ENCODE measurements around the gene ATE1.
"Not testable (repeated sequence)": the region's sequence is repeated elsewhere in the genome, so short reads cannot be mapped to it uniquely, and the experiment has no call there.

The ATE1 gene

DNA sequence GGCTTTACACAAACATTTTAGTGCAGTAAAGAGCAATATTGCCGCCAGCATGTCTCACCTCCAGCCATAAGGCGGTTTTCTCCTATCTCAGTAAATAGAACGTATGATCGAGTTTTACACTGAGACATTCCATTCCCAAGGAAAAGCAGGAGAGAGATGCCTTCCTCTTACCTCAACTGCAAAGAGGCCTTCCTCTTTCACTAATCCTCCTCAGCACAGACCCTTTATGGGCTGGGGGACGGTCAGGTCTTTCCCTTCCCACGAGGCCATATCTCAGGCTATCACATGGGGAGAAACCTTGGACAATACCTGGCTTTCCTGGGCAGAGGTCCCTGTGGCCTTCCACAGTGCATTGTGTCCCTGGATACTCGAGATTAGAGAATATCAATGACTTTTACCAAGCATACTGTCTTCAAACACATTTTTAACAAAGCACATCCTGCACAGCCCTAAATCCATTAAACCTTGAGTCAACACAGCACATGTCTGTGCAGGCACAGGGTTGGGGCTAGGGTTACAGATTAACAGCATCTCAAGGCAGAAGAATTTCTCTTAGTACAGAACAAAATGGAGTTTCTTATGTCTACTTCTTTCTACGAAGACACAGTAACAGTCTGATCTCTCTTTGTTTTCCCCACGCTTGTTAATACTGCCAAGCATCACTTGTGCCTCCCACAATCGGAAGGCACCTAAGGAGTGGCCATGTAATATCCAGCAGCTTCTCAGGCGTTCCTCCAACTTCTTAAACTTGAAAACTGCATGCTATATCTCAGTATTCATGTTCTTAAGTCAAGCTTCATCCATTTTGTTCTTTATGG is 2.6 kb upstream of the ATE1 start:
- DNase-seq (ENCODE audit: extremely low read depth in 1 of 2, low read depth in 1 of 2) = not testable (repeated sequence)

DNA sequence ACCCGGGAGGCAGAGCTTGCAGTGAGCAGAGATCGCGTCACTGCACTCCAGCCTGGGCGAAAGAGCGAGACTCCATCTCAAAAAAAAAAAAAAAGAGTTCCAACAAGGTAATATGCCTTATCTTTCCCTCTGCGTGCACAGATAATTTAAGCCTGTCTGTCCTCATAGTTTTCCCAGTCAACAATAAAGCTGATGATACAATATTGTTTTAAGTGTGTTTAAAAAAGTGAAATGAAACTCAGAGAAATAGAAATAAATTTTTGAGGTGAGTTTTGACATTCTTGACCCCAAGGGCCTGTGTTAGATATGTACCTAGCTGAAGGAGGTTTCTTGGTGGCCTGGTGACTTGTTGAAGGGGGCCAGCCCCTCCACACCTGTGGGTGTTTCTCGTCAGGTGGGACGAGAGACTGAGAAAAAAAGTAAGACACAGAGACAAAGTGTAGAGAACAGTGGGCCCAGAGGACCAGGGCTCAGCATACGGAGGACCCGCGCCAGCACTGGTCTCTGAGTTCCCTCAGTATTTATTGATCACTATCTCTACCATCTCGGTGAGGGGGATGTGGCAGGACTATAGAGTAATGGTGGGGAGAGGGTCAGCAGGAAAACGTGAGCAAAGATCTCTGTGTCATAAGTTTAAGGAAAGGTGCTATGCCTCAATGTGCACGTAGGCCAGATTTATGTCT is 1.9 kb upstream of the ATE1 start:
- not testable (repeated sequence) for DNase-seq (ENCODE audit: extremely low read depth in 1 of 2, low read depth in 1 of 2)

DNA sequence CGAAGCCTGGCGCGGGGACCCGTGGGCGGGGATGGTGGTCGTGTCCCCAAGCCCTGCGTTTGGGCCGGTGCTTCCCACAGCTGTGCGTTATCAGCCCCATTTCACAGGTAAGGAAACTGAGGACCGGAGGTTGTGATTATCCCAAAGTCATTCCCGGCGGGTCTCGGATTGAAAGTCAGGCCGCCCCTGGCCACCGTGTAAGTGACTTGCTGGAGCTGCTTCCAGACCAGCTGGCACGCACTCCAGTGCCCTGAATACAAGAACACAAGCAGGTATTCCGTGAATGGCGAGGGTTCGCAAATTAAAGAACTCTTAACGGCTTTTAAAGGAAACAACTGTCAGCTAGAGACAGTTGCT is 675 bp upstream of the ATE1 start:
- DNase-seq (ENCODE audit: extremely low read depth in 1 of 2, low read depth in 1 of 2) = no peak

DNA sequence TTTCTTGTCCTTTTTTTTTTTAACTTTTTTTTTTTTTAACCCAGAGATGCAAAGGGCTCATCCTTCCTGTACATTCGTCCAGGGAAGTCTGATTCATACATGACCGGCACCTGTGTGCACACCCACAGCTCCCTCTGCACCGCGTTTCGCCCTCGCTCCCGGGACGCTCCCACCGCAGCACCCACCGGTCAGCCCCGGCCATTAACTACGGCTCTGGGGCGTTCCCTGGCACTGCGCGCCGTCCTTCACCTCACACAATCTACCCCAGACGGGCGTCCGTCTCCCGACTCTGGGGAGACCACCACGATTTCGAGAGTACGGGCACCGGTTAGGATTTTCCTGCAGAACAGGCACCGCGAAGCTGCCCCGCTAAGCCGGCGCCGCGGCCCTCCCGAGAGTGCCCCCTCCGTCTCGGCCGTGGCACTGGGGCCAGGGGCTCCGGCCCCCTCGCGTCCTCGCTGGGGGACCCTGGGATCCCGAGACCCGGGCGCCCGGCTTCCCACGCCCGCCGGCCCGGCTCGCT is 452 bp downstream of the ATE1 start:
- DNase-seq (ENCODE audit: extremely low read depth in 1 of 2, low read depth in 1 of 2) = peak in 1 of 2 donors; percentile 4

DNA sequence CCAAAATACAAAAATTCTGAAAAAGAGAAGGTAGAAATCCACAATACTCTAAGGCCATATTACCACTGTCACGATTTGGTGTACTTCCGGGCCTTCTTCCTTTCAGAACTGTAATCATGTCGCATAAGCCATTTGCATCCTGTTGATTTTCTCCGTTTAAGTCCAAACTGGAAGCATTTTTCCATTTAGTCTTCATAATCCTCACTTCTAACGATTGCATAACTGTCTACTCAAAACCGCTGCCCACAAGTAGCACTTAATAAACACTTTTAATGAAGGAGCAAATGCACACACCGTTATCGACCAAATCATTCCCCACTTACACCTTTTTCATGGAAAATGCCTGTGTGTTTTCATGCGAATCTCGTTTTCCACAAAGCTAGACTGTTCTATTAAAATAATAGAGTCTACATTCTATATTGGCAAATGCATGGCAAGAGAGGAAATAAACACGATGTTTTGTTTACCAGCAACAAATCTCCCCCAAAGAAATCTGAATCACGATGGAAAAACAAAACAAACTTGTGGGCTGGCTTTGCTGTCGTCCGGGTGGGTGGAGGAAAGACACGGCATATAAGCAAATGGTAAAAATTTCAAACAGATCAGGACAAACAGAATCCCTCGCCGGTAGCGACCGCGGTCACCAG is 1.0 kb downstream of the ATE1 start:
- no peak for DNase-seq (ENCODE audit: extremely low read depth in 1 of 2, low read depth in 1 of 2)

DNA sequence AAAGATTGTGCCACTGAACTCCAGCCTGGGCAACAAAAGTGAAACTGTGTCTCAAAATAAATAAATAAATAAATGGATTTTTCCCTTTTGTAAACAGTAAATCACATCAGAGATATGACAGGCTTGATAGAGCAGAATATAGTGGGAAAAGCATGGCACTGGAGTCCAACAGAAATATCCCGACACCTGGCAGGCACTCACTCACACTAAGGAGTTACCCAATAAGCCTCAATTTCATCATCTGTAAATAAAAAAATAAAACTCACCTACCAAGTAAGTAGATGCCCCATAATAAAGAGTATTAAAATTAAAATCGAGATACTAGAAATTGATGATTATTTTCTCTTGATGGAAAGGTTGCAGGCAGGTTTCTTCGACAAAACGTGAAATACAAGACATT is 1.7 kb downstream of the ATE1 start:
- DNase-seq (ENCODE audit: extremely low read depth in 1 of 2, low read depth in 1 of 2) = no peak

DNA sequence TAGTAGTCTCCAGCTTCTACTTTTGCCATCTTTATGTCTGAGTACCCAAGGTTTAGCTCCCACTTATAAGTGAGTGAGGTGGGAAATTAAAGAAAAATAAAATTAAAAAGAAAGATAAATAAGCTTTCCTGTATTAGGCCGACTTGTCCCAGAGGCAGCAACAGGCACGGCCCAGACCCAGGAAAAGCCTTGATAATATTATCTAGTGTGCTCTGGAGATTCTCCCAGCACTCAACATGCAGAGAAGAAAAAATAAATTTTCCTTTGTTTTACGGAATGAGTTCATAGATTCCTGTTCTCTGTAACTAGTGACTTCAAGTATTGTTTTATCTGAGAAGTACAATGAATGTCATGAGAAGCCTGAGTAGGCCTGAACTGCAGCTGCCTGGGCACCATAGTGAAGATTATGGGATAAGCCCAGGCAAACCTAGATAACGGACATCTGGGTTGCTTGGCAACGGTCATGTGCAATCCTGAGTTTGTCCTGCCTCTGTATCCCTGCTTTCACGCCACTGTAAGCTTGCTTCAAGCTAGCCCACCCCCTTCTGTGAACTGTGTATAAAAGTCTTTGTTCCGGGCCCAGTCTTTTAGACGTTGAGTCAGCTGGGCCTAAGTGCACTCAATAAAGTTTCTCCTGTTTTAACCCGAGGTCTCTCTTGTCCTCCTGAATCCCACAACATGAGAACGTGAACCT is 6.4 kb downstream of the ATE1 start:
- DNase-seq (ENCODE audit: extremely low read depth in 1 of 2, low read depth in 1 of 2) = no peak

DNA sequence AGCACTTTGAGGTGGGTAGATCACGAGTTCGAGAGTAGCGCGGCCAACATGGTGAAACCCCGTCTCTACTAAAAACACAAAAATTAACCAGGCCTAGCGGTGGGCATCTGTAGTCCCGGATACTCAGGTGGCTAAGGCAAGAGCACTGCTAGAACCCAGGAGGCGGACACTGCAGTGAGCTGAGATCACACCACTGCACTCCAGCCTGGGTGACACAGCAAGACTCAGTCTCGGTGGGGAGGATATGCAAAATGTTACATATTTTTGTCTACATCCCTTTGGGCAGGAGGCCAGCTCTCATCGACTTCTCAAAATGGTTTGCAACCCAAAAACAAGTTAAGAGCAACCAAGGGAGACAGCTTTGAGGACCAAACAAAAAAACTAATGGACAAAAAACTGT is 8.2 kb downstream of the ATE1 start:
- no peak for DNase-seq (ENCODE audit: extremely low read depth in 1 of 2, low read depth in 1 of 2)

DNA sequence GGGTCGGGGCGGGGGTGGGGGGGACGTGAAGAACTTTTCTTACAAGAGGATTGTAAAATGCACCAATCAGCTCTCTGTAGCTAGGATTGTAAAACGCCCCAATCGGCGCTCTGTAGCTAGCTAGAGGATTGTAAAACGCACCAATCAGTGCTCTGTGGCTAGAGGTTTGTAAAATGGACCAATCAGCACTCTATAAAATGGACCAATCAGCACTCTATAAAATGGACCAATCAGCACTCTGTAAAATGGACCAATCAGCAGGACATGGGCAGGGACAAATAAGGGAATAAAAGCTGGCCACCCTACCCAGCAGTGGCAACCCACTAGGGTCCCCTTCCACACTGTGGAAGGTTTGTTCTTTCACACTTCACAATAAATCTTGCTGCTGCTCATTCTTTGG is 9.0 kb downstream of the ATE1 start:
- not testable (repeated sequence) for DNase-seq (ENCODE audit: extremely low read depth in 1 of 2, low read depth in 1 of 2)

DNA sequence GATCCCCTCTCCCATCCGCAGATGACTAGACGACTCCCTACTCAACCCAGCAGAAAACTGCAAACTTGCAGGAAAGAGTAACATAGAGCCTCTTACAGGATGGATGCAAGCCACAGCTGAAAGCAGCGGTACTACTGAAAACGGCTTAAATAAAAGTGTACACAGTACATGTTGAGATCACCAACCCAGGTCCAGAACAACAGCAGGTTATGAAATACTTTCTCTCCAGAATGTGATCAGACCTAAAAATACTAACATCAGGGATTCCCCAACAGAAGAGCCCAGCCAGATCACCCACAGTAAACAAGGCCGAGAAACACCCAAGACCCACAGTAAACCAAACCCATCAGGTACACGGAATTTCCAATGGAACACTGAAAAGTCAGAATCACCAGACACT is 13.2 kb downstream of the ATE1 start:
- DNase-seq (ENCODE audit: extremely low read depth in 1 of 2, low read depth in 1 of 2) = no peak

DNA sequence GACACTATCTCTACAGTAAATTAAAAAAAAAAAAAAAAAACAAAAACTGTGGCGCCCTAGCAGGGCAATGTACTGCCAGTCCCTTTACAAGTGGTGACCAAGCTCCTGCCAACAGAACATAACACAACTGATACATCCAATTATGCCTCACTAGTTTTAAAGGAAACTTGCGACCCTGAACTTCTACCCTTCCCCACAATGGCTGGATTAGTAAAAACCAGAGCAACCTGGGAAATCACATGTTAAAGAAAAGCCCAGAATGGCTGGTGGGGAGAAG is 16.5 kb downstream of the ATE1 start:
- no peak for DNase-seq (ENCODE audit: extremely low read depth in 1 of 2, low read depth in 1 of 2)

DNA sequence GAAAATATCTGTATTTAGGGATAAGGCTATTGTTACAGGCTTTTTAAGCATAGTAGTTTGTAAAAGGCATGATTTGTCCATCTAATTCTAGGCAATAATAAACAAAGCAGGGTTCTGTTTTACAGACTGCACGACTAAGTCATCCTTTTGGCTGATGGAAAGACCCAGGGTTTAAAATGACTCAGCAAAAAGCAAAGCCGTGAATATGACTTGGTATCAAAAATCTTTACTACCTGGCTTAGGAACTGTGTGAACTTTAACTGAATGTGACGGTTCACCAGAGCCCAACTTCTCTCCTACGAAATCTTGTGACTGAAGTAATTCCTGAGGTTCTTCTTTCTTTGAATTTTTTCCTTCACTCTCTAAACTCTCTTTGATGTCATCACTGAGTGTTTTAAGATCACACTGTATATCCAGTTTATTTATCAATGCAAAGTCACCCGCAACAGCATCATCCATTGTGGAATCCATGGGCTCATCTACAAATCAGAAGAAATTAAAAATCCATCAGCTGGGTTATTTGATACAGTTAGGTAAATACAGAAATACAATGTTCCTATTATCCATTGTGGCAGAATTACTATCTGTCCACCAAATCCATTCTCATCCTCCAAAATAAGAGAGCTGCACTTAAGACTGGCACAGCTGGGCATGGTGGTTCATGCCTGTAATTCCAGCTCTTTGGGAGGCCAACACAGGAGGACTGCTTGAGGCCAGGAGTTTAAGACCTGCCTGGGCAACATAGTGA is 17.0 kb downstream of the ATE1 start:
- no peak for DNase-seq (ENCODE audit: extremely low read depth in 1 of 2, low read depth in 1 of 2)

DNA sequence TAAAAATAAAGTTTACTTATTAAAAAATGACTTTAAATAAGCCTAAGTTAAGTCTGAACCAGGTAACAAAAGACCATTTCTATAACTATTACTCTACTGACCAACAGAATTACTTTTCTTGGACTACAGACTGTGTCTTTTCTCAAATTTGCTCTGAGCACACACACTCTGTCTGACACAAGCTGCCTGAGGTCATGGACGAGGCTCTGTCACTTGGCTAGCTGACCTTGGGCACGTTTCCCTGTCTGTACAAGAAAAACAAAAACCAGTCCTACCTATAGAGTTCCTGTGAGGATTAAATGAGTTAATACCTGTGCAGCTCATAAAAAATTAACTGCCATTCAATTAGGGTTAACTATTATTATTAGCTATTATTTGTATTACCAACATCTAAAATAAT is 22.9 kb downstream of the ATE1 start:
- DNase-seq (ENCODE audit: extremely low read depth in 1 of 2, low read depth in 1 of 2) = no peak

DNA sequence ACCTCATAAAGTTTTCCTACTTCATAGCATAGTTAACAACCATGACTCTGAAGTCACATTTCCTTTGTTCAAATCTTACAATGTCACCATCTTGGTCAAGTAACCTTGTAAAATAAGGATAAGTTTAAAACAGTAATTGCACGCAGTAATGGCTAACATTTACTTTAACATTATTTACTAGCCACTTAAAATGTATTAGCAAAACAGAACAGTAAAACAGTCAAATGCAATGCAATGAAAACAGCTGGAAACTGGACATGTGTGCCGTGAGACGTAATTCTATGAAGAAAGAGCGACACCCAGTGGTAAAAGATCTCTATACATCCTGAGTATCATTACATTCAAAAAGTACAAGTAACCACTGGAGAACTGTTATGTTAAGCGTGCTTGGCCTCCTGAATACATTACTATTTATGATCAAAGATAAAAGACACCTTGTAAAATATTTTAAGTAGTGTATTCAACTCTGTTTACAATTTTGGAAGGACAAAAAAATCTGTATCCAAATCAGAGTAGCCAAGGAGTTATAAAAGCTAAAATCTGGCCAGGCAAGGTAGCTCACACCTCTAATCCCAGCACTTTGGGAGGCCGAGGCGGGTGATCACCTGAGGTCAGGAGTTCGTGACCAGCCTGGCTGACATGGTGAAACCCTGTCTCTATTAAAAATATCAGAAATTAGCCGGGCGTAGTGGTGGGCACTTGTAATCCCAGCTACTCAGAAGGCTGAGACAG is 27.2 kb downstream of the ATE1 start:
- no peak for DNase-seq (ENCODE audit: extremely low read depth in 1 of 2, low read depth in 1 of 2)

DNA sequence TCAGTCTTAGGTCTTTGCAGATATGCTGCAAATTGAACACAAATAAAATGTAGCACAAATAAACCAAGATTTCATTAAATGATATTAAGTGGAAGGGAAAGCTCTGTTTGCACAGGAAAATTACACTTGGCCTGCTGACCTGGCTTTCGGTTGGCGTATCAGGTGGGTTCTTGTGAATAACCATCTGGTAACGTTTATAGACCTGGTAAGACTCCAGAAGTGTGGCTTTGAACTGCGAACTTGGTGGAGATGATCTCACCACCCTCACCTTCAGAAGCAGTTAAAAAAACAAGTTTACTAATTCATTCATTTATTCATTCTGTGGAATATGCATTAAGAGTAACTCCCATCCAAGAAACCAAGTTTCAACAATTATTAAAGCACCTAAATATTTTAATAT is 28.1 kb downstream of the ATE1 start:
- DNase-seq (ENCODE audit: extremely low read depth in 1 of 2, low read depth in 1 of 2) = no peak

DNA sequence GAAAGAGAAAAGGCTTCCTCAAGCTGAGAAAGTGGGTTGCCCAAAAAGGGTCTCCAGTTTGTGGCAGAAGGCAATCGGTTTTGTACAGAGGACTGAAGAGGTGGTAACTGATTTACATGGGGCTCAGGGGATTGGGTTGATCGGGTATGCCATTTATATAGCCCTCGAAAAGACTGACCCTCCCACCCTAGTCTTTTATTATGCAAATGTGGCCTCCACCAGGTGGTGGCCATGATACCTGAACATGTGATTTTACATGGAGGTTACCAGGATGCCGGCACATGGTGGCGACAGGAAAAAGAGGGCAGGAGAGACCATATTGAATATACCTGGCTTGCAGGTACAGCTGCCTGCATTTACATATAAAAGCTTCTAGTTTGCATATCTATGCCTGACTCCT is 36.7 kb downstream of the ATE1 start:
- no peak for DNase-seq (ENCODE audit: extremely low read depth in 1 of 2, low read depth in 1 of 2)

DNA sequence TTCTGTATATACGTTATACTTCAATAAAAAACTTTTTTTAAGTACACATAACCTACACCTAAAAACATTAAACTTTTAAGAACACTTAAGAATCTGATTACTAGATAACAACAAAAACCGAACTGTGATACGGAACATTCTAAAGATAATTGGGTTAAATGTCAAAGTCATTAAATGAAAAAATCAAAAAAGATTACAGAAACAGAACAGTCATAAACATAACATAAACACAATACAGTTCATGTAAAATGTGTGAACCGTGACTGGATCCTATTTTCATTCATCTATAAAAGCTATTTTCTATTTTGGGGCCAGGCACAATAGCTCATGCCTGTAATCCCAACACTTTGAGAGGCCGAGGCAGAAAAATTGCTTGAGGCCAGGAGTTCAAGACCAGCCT is 38.6 kb downstream of the ATE1 start:
- DNase-seq (ENCODE audit: extremely low read depth in 1 of 2, low read depth in 1 of 2) = no peak

DNA sequence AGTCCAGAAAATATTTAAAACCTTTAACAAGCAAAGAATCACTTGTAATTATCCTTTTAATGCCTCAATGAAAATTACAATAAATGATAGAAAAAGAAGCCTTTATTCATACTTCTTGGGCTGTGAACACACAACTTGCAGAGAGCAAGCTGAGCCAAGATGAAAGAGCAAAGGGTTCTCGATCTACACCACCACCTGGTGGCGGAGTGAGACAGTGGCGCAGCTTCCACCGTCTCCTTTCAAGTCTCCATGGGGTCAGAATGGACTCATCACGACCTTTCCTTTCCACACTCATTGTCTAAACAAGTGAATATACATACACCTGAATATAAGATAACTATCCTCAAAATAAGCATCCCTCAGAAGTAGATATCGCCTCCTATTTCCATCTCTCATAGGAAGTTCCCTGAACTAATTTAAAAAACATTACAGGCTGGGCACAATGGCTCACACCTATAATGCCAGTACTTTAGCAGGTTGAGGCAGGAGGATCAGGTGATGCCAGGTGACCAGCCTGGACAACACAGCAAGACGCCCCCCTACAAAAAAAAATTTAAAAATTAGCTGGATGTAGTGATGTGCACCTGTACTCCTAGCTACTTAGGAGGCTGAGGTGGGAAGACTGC is 40.7 kb downstream of the ATE1 start:
- DNase-seq (ENCODE audit: extremely low read depth in 1 of 2, low read depth in 1 of 2) = peak in 1 of 2 donors; percentile 7

DNA sequence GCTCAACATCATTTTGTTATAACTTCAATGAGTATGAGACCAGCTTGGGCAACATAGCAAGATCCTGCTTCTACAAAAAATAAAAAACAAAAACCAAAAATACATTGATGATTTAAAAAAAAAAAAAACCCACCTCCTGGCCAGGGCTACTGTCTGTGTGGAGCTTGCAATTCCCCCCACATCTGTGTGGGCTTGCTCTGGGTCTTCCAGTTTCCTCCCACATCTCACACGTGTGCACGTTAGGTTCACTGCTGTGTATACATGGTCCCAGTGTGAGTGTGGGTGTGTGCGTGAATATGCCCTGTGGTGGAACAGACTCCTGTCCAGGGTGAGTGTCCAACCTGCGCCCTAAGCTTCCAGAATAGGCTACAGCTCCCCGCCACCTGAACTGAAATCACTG is 41.6 kb downstream of the ATE1 start:
- no peak for DNase-seq (ENCODE audit: extremely low read depth in 1 of 2, low read depth in 1 of 2)

DNA sequence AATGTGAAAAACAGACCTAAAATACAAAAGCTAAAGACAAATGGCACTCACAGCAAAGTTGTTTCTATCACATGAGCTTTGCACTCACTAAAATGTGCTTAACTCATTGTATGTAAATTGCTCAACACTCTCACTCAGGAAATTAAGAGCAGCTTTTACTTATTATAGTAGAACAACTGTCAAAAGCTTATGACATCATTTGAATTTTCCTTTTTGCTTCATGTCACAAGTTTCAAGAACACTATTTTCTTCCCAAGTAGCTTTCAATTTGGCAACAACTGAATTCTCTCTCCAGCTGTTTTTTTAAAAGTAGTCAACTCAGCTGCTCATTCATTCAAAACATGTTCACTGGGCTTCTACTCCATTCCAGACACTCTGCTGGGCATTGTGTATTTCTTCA is 46.9 kb downstream of the ATE1 start:
- DNase-seq (ENCODE audit: extremely low read depth in 1 of 2, low read depth in 1 of 2) = no peak
